ENCODE measurements around the gene NPDC1.

NPDC1 gene

DNA sequence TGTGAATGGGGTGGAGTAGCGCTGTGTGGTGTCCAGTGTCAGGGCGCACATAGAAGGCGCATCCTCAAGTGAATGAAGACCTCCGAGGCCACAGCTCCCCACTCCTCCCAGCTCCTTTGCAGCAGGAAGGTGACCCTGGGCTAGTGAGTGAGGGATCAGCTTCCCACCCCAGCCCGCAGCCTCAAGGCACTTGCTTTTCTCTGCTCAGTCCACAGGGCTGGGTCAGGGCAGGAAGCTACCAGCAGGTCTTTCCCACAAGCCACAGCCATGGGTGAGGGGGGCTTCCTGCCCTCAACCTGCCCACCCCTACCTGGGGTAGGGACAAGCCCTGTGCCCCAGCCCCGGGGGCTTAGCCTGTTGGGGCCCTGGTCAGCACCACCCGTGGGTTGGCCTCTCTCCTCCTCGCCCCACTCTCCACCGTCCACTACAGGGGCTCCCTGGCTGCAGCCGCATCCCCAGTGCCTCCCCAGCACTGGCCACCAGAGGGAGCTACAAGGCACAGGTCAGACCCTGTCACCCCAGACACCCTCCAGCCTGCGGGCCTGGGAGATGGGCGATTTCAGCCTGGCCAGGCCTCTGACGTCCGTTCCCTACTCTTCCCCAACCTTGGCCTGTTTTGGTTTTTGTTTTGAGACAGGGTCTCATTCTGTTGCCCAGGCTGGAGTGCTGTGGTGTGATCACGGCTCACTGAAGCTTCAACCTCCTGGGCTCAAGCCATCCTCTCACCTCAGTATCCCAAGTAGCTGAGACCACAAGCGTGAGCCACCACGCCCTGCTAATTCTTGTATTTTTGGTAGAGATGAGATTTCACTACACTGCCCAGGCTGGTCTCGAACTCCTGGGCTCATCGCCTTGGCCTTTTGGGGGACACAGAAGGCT, 16.7 kb downstream of the NPDC1 start:
- TF ChIP-seq, protein P1, sequence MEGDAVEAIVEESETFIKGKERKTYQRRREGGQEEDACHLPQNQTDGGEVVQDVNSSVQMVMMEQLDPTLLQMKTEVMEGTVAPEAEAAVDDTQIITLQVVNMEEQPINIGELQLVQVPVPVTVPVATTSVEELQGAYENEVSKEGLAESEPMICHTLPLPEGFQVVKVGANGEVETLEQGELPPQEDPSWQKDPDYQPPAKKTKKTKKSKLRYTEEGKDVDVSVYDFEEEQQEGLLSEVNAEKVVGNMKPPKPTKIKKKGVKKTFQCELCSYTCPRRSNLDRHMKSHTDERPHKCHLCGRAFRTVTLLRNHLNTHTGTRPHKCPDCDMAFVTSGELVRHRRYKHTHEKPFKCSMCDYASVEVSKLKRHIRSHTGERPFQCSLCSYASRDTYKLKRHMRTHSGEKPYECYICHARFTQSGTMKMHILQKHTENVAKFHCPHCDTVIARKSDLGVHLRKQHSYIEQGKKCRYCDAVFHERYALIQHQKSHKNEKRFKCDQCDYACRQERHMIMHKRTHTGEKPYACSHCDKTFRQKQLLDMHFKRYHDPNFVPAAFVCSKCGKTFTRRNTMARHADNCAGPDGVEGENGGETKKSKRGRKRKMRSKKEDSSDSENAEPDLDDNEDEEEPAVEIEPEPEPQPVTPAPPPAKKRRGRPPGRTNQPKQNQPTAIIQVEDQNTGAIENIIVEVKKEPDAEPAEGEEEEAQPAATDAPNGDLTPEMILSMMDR (IDR thresholded peaks at IDR 0.05; ENCODE audit: insufficient read depth, low read length, missing control alignments), result peak; percentile 97
- no peak overlapping the region; the same call in 1 of the 2 replicates for H3K4me3 ChIP-seq (ENCODE audit: low read depth, low read length)
- POLR2A ChIA-PET, result interaction anchor here (0.7 to 1.6 kb wide), 2 partner anchors 41 to 212 kb away, joined by 4 read pairs; partner anchors contain the start of genes SAPCD2 and TUBB4B
- DNase-seq (ENCODE audit: low read depth, low spot score), result no peak
- CTCF ChIA-PET, result interaction anchor here (0.5 to 14.2 kb wide), 63 partner anchors 8 to 302 kb away, joined by 3 to 310 read pairs (median 5); partner anchors contain the start of genes AJM1, C8G, CLIC3 and CYSRT1

DNA sequence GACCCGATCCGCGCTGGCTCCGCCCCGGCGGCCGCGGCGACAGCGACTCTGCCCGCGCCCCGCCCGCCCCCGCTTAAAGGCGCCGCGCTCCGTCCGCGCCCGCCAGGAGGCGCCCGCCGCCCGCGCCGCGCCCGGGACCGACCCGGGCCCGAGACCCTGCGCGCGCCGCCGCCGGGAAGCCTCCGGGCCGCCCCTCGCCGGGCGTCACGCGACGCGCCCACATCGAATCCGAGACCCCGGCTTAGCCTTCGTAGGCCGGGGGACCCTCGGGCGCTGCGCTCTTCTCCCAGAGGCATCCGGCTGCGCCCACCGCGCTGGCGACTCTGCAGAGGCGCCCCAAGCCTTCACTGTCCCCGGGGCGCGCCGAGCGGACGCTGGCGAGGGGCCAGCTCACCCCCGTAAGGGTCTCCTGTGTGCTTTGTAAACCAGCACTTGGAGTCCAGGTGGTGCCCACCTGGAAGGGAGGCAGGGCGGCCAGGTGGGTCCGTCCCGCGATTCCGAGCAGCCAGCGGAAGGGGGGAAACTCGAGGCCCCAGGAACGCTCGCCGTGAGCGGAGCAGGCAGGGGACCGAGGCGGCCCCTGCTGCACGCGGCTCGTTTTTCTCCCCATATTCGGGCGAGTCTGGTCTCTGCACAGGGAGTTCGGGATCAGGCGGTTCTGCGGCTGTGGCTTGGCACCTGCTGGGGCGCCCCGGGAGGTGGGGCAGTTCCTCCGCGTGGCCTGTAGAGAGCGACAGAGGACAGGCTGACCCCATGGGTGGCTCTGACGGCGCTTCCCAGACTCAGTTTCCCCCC, 17.5 kb downstream of the NPDC1 start:
- CTCF ChIA-PET, result interaction anchor here (0.7 to 14.2 kb wide), 54 partner anchors 8 to 301 kb away, joined by 3 to 310 read pairs (median 6); partner anchors contain the start of genes AJM1, C8G, CLIC3 and ENTPD2
- POLR2A ChIA-PET, result interaction anchor here (1.6 kb wide), 1 partner anchor 42 kb away, joined by 4 read pairs; the partner anchor contains the start of gene SAPCD2
- TF ChIP-seq, protein P1 (IDR thresholded peaks at IDR 0.05; ENCODE audit: insufficient read depth, low read length, missing control alignments), result peak; percentile 53
- peak overlapping the region; percentile 59 for H3K4me3 ChIP-seq (ENCODE audit: low read depth, low read length)
- DNase-seq (ENCODE audit: low read depth, low spot score), result no peak

DNA sequence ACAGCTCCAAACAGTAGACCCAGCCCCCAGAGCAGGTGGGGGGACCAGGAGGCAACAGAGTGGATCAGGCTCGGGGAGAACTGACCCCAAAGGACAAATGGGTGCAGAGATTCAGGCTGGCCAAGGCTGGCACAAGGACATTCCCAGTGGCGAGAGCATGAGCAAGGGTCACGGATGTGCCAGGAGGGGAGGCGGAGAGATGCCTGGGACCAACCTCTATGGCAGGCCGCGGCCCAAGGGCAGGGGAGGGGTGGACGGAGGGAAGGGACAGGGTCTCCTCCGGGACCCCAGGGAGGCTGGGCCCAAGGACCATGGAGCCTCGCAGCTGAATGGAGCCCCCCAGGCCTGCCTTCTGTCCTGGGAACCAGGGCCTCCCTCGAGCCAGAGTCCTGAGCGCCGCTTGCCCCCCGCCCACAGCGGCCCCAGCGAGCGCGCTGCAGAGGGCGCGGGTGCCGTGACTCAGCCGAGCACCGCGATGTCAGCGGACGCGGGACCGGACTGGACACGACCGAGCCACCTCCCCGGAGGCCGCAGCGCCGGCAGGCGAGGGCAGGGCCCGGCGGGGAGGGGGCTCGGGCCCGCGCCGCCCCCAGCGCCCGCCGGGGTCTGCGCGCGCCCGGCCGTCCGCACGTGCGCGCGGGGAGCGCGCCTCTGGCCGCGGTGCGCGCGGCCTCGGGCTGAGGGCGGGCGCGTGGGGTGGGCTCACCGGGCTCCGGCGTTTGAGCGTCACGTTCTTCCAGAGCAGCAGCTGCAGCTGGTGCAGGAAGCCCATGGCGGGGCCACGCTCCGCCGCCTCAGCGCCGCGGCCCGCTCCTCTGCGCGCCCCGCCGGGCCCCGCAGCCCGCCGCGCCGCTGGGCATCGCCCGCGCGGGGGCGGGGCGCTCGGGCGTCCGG, 18.4 kb downstream of the NPDC1 start, which contains the start of gene ABCA2:
Gene ABCA2 (minus strand): TSS at position 869 of the 894 bp plus-strand sequence. CDS start 97 bp downstream, at position 772.
- TF ChIP-seq, protein P1 (IDR thresholded peaks at IDR 0.05; ENCODE audit: insufficient read depth, low read length, missing control alignments), result no peak
- ChIA-PET POLR2A (interaction anchor here (0.7 kb wide), 1 partner anchor 138 kb away, joined by 3 read pairs; no protein-coding TSS in a partner anchor), CTCF (interaction anchor here (0.8 to 14.2 kb wide), 21 partner anchors 7 to 240 kb away, joined by 3 to 310 read pairs (median 9); partner anchors contain the start of genes C8G, CLIC3, ENTPD2 and NPDC1)
- DNase-seq (ENCODE audit: low read depth, low spot score), result no peak
- peak within 1 kb of the TSS; percentile 59 for H3K4me3 ChIP-seq (ENCODE audit: low read depth, low read length)

DNA sequence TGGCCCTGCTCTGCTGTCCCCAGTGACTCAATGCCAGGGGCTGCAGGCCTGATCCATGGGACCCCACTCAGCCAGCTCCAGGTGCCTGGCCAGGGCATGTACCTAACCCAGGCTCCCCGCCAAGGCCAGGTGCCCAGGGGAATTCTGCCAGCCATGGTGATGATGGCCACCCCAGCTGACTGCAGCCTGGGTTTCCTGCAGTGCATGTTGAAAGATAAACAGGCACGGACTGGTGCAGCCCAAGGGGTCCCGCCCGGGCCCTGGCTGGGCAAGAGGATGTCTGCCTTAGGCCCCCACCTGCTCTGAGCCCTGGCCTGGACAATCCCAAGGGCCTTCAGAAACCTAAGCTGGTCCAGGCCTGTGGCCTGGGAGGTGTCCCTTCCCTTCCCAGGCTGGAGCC, 19.1 kb downstream of the NPDC1 start:
- TF ChIP-seq, protein P1 (IDR thresholded peaks at IDR 0.05; ENCODE audit: insufficient read depth, low read length, missing control alignments), result no peak
- peak overlapping the region; percentile 59 for H3K4me3 ChIP-seq (ENCODE audit: low read depth, low read length)
- ChIA-PET POLR2A (interaction anchor here (0.7 to 0.8 kb wide), 2 partner anchors 30 to 139 kb away, joined by 3 read pairs; partner anchors contain the start of gene CLIC3), CTCF (interaction anchor here (0.7 to 14.2 kb wide), 10 partner anchors 9 to 184 kb away, joined by 3 to 310 read pairs (median 16); partner anchors contain the start of genes AJM1, C8G, ENTPD2 and NPDC1)
- no peak for DNase-seq (ENCODE audit: low read depth, low spot score)

DNA sequence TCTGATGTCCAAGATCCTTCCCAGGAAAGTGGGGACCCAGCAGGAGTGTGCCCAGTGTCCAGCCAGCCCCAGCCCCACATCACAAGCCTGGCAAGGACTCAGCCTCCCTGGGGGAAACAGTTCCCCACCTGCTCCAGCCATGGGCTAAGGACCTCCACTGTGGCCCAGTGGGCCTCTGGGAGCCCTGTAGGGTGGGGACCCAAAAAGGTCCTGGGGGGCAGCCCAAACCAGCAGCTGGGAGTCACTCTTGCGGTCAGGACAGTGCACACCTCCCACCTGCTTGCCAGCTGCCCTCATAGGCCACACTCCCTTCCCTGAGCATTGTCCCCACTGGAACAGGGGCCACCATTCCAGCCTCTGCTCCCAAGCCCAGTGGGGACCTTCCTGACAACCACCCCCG, 19.6 kb downstream of the NPDC1 start:
- ChIA-PET CTCF (interaction anchor here (0.7 to 14.2 kb wide), 8 partner anchors 10 to 183 kb away, joined by 3 to 310 read pairs (median 16); partner anchors contain the start of genes AJM1, C8G, ENTPD2 and NPDC1), POLR2A (interaction anchor here (0.7 to 0.8 kb wide), 2 partner anchors 30 to 139 kb away, joined by 3 read pairs; partner anchors contain the start of gene CLIC3)
- no peak overlapping the region for H3K4me3 ChIP-seq (ENCODE audit: low read depth, low read length)
- DNase-seq (ENCODE audit: low read depth, low spot score), result no peak
- TF ChIP-seq, protein P1 (IDR thresholded peaks at IDR 0.05; ENCODE audit: insufficient read depth, low read length, missing control alignments), result no peak
